Endothelial cell of umbilical vein (primary cell): ENCODE measurements around the gene MARCHF7. TPM values are rescaled to one million over a fixed set of nuclear protein-coding genes. Genes with fewer than 3 reads are reported as not detected.

Source experiments
- BruUV-seq: library from RNA; stranded (reverse); fragments of 400-500 nt; replicated peaks from 2 replicates; lab custom pipeline; 2021; lab: Mats Ljungman, UMichigan
- CTCF ChIA-PET: fragments of 300-600, 350-600 bp; sonication (Branson Sonifier 250); formaldehyde crosslinking; loops from one replicate; lab custom pipeline; 2021; ENCODE audit warnings: antibody characterized with exemption, inconsistent platforms; lab: Charles Lee
- POLR2A ChIA-PET: fragments of 300-600, 350-600 bp; sonication (Branson Sonifier 250); formaldehyde crosslinking; loops from one replicate; lab custom pipeline; 2021; ENCODE audit warnings: antibody characterized with exemption, inconsistent platforms; lab: Charles Lee
- DNase-seq: peaks from one replicate; pipeline ENCODE4 v3.0.0-alpha.2; 2011; ENCODE audit warnings: low read depth, low spot score
- FAIRE-seq: peaks from 2 replicates; lab custom pipeline; 2011; peaks lifted over from hg19 to GRCh38; lab: Jason Lieb, UNC
- H2AFZ ChIP-seq: 2 replicates; pipeline ENCODE4 v1.6.0; 2012; ENCODE audit warnings: low read depth, low read length, control low read depth, inconsistent platforms
- H3K27ac ChIP-seq: 2 replicates; pipeline ENCODE4 v1.5.1; 2011; ENCODE audit warnings: low read depth, mild to moderate bottlenecking, control low read depth, low read length, moderate library complexity; ENCODE audit not compliant: insufficient read depth
- H3K27me3 ChIP-seq, 2 experiments: 2 replicates each; pipeline versions ENCODE4 v1.6.0 to v1.6.1; 2011; ENCODE audit warnings: low read length in 2 of 2, mixed read lengths in 1 of 2; ENCODE audit not compliant: control insufficient read depth in 2 of 2, insufficient read depth in 2 of 2
- H3K36me3 ChIP-seq, 2 experiments: 2 replicates in 1 of 2; 3 replicates in 1 of 2; pipeline ENCODE4 v1.5.1; 2011; ENCODE audit warnings: low read length in 2 of 2, mild to moderate bottlenecking in 1 of 2, moderate library complexity in 1 of 2; ENCODE audit not compliant: control insufficient read depth in 2 of 2, insufficient read depth in 2 of 2; ENCODE audit errors: extremely low read depth in 1 of 2
- H3K4me1 ChIP-seq: 3 replicates; pipeline ENCODE4 v1.5.1; 2011; ENCODE audit warnings: mild to moderate bottlenecking, low read length; ENCODE audit not compliant: control insufficient read depth, insufficient read depth; ENCODE audit errors: extremely low read depth
- H3K4me2 ChIP-seq: 2 replicates; pipeline ENCODE4 v1.6.1; 2011; ENCODE audit warnings: low read length, control low read depth, mixed read lengths; ENCODE audit not compliant: insufficient read depth
- H3K4me3 ChIP-seq, 3 experiments: fragments of 200-600 bp in 1 of 3; sonication (generic), shearing (Covaris generic) in 1 of 3; replicated peaks in 1 of 3; 2 replicates each; pipeline ENCODE4 v1.5.1; 2011 to 2016; ENCODE audit warnings: control low read depth in 3 of 3, low read length in 3 of 3, mild to moderate bottlenecking in 2 of 3, inconsistent platforms in 1 of 3, low read depth in 1 of 3, moderate library complexity in 1 of 3; ENCODE audit not compliant: insufficient read depth in 1 of 3
- H3K79me2 ChIP-seq: 2 replicates; pipeline ENCODE4 v1.6.0; 2012; ENCODE audit warnings: low read length, inconsistent platforms; ENCODE audit not compliant: control insufficient read depth, insufficient read depth
- H3K9ac ChIP-seq: replicated peaks from 2 replicates; pipeline ENCODE3; 2011; ENCODE audit warnings: low read length, control low read depth; ENCODE audit not compliant: insufficient read depth; ENCODE audit errors: extremely low read depth
- H3K9me1 ChIP-seq: replicated peaks from 3 replicates; pipeline ENCODE4 v1.6.0; 2011; ENCODE audit warnings: mild to moderate bottlenecking, low read length; ENCODE audit not compliant: control insufficient read depth, insufficient read depth; ENCODE audit errors: extremely low read depth
- H3K9me3 ChIP-seq: replicated peaks from 2 replicates; pipeline ENCODE4 v1.5.1; 2012; ENCODE audit warnings: low read length, inconsistent platforms; ENCODE audit not compliant: control insufficient read depth, insufficient read depth
- H4K20me1 ChIP-seq: replicated peaks from 2 replicates; pipeline ENCODE3; 2011; ENCODE audit warnings: mild to moderate bottlenecking, low read length; ENCODE audit not compliant: control insufficient read depth, insufficient read depth; ENCODE audit errors: extremely low read depth
- CTCF ChIP-seq, 2 donors: IDR thresholded peaks; 1 replicate in 1 of 2; 2 replicates in 1 of 2; pipeline ENCODE4 v1.5.1; 2011; ENCODE audit warnings: low read length in 2 of 2, mild to moderate bottlenecking in 2 of 2, moderate library complexity in 2 of 2, control low read depth in 1 of 2, inconsistent platforms in 1 of 2, low read depth in 1 of 2; ENCODE audit not compliant: insufficient read depth in 1 of 2; ENCODE audit errors: extremely low read depth in 1 of 2
- EZH2 ChIP-seq: IDR thresholded peaks from 2 replicates; pipeline ENCODE4 v1.6.1; 2012; ENCODE audit warnings: borderline replicate concordance, low read depth, mild to moderate bottlenecking, moderate library complexity, low read length, inconsistent platforms; ENCODE audit not compliant: severe bottlenecking
- FOS ChIP-seq: IDR thresholded peaks from 2 replicates; pipeline ENCODE4 v1.6.1; 2011; ENCODE audit warnings: mild to moderate bottlenecking, low read length, moderate library complexity, borderline replicate concordance; ENCODE audit not compliant: insufficient read depth
- GATA2 ChIP-seq: IDR thresholded peaks from 2 replicates; pipeline ENCODE4 v1.7.0; 2011; ENCODE audit warnings: low read depth, mild to moderate bottlenecking, moderate library complexity, mixed read lengths, low read length; ENCODE audit not compliant: insufficient read length, insufficient read depth
- JUN ChIP-seq: IDR thresholded peaks from 2 replicates; pipeline ENCODE4 v1.6.1; 2011; ENCODE audit warnings: borderline replicate concordance, low read depth; ENCODE audit not compliant: insufficient read length, insufficient read depth
- MAX ChIP-seq: IDR thresholded peaks from 2 replicates; pipeline ENCODE4 v1.6.1; 2011; ENCODE audit not compliant: insufficient read depth, insufficient read length
- MYC ChIP-seq: IDR thresholded peaks from one replicate; pipeline ENCODE4 v1.6.1; 2011; ENCODE audit warnings: mild to moderate bottlenecking, low read depth, low read length
- POLR2A ChIP-seq: IDR thresholded peaks from 2 replicates; pipeline ENCODE4 v1.6.1; 2012; ENCODE audit warnings: low read depth, mild to moderate bottlenecking, control low read depth, low read length
- POLR2AphosphoS5 ChIP-seq: IDR thresholded peaks from 2 replicates; pipeline ENCODE4 v1.6.1; 2012; ENCODE audit warnings: low read depth, mild to moderate bottlenecking, control low read depth, low read length, moderate library complexity; ENCODE audit not compliant: insufficient read depth
- dilution Hi-C: fragments of 300-500 bp; cut with MboI; formaldehyde crosslinking; loops from one replicate; pipeline ENCODE4 v1.15.0; 2019; ENCODE audit warnings: low sequenced_read_pairs; ENCODE audit not compliant: extremely low pct_ligation_motif_present
- intact Hi-C: fragments of 100-400 bp; cut with micrococcal nuclease; formaldehyde crosslinking; loops from one replicate; pipeline ENCODE4 v1.10.0; 2022
- polyA plus RNA-seq, 4 experiments: library from polyadenylated mRNA; depleted of rRNA in 3 of 4; stranded (reverse) in 3 of 4; unstranded in 1 of 4; fragments of >200 nt; gene quantifications; 2 replicates each; pipeline versions ENCODE4 v1.2.1 to v1.2.3, GENCODE V29; 2011 to 2012; ENCODE audit warnings: missing spikeins in 1 of 4
- total RNA-seq: library from RNA; stranded (reverse); gene quantifications from 2 replicates; pipeline ENCODE4 v1.2.3, GENCODE V29; 2021

The MARCHF7 gene
- total and polyA plus RNA-seq, 2 donors (not counting 3 experiments of a cell fraction or from before 2014, with no cell fraction given): 21.2 to 82.0 TPM

- H3K79me2 ChIP-seq: peaks cover 100% of the 10 kb centered on the region
- intact Hi-C loops: no loop called here
- no peak overlapping the region for H3K27ac ChIP-seq
- H3K4me3 ChIP-seq: no peak overlapping the region
- FAIRE-seq (no peak), DNase-seq (no peak)
- H4K20me1 ChIP-seq: peaks cover 30% of the 10 kb centered on the region
- H3K4me2 ChIP-seq: no peak overlapping the region
- no peak overlapping the region for H2AFZ ChIP-seq
- CTCF ChIA-PET: no interaction called here
- dilution Hi-C loops: loop anchor here (25.0 kb wide), 1 partner anchor 108 kb away; the partner anchor contains the start of gene BAZ2B
- no peaks in the 10 kb centered on the region for H3K9me1 ChIP-seq
- peaks cover 12 to 25% of the 10 kb centered on the region in 2 experiments for H3K36me3 ChIP-seq
- H3K4me1 ChIP-seq: peaks cover 25% of the 10 kb centered on the region
- TF ChIP-seq MYC (no peak), POLR2AphosphoS5 (no peak), POLR2A (no peak), MAX (no peak), JUN (no peak), EZH2 (no peak), GATA2 (no peak), FOS (no peak), CTCF (IDR thresholded peaks at IDR 0.05; ENCODE audit: extremely low read depth in 1 of 2, insufficient read depth in 1 of 2, low read depth in 1 of 2, low read length in 2 of 2) (no peak)
- BruUV-seq: no TSS peak
- no peak overlapping the region for H3K9ac ChIP-seq
- POLR2A ChIA-PET: no interaction called here
- H3K9me3 ChIP-seq: no peaks in the 10 kb centered on the region
- H3K27me3 ChIP-seq: no peaks in the 10 kb centered on the region
These were observed 8.4 kb downstream of the MARCHF7 start for GRCh38 chr2:159720676-159721075.
